ENCODE measurements around the gene TEKT5.

TEKT5 gene

GRCh38 chr16:10666291-10666690 lies 28.4 kb downstream of the TEKT5 start:
- Histone ChIP-seq H3F3A (ENCODE audit: insufficient read depth, low read length) (no peaks in the 10 kb centered on the region), H3K36me3 (replicated peaks; ENCODE audit: insufficient read depth, low read length) (no peaks in the 10 kb centered on the region)

DNA sequence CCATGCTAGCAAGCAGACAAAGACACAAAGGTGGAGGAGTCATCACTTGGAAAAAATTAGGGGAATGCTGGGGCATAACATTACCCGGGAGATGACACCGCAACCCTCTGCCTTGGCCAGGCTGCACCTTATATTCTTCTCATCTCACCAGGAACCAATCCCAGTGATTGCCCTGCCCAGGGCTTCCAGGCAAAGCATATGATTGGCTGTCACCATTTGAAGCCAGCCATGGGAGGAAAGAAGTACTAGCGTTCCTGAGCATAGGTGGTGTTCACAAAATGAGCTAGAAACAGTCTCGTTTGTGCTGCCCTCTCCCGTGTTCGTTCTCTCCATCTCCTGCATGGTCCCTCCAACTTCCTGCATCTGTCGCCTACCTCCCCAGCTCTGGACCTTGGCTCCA lies 29.6 kb downstream of the TEKT5 start:
- DNase-seq = no peak

More at GRCh38 chr16:10666291-10666690, 28.4 kb downstream of the TEKT5 start:
- Histone ChIP-seq H3K4me1 (ENCODE audit: low read length) (peaks cover 5% of the 10 kb centered on the region; the same call in 1 of the 2 replicates), H2AFZ (ENCODE audit: low read length) (no peak overlapping the region), H3K9me2 (replicated peaks; ENCODE audit: insufficient read depth, low read length) (no peaks in the 10 kb centered on the region), H3K79me2 (ENCODE audit: low read length) (no peaks in the 10 kb centered on the region), H3K4me3 (ENCODE audit: low read length) (no peak overlapping the region), H3K9ac (ENCODE audit: low read length) (no peak overlapping the region), H3K27me3 (replicated peaks; ENCODE audit: insufficient read depth, low read length) (no peaks in the 10 kb centered on the region), H3K4me2 (ENCODE audit: low read depth, low read length) (no peak overlapping the region), H4K20me1 (ENCODE audit: insufficient read depth, low read length) (no peaks in the 10 kb centered on the region), H3K9me3 (replicated peaks; ENCODE audit: insufficient read depth, low read length) (no peaks in the 10 kb centered on the region), H3K27ac (ENCODE audit: low read length) (no peak overlapping the region)
- TF ChIP-seq EZH2phosphoT487 (IDR thresholded peaks at IDR 0.05; ENCODE audit: low read length) (no peak), EZH2 (optimal IDR thresholded peaks at IDR 0.05; ENCODE audit: low read depth, low read length) (no peak)
- TF ChIP-seq, protein P1, sequence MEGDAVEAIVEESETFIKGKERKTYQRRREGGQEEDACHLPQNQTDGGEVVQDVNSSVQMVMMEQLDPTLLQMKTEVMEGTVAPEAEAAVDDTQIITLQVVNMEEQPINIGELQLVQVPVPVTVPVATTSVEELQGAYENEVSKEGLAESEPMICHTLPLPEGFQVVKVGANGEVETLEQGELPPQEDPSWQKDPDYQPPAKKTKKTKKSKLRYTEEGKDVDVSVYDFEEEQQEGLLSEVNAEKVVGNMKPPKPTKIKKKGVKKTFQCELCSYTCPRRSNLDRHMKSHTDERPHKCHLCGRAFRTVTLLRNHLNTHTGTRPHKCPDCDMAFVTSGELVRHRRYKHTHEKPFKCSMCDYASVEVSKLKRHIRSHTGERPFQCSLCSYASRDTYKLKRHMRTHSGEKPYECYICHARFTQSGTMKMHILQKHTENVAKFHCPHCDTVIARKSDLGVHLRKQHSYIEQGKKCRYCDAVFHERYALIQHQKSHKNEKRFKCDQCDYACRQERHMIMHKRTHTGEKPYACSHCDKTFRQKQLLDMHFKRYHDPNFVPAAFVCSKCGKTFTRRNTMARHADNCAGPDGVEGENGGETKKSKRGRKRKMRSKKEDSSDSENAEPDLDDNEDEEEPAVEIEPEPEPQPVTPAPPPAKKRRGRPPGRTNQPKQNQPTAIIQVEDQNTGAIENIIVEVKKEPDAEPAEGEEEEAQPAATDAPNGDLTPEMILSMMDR (IDR thresholded peaks at IDR 0.05; ENCODE audit: low read length) = no peak
- no peak for DNase-seq

GRCh38 chr16:10664720-10665126 lies 30.0 kb downstream of the TEKT5 start:
- Histone ChIP-seq H3K4me1 (ENCODE audit: low read length) (peaks cover 5% of the 10 kb centered on the region; the same call in 1 of the 2 replicates), H3K4me3 (ENCODE audit: low read length) (no peak overlapping the region), H3K27me3 (replicated peaks; ENCODE audit: insufficient read depth, low read length) (no peaks in the 10 kb centered on the region), H3K27ac (ENCODE audit: low read length) (no peak overlapping the region), H3F3A (ENCODE audit: insufficient read depth, low read length) (no peaks in the 10 kb centered on the region), H3K9me2 (replicated peaks; ENCODE audit: insufficient read depth, low read length) (no peaks in the 10 kb centered on the region), H2AFZ (ENCODE audit: low read length) (no peak overlapping the region), H3K9ac (ENCODE audit: low read length) (no peak overlapping the region), H3K36me3 (replicated peaks; ENCODE audit: insufficient read depth, low read length) (no peaks in the 10 kb centered on the region), H3K4me2 (ENCODE audit: low read depth, low read length) (no peak overlapping the region), H3K9me3 (replicated peaks; ENCODE audit: insufficient read depth, low read length) (no peaks in the 10 kb centered on the region), H4K20me1 (ENCODE audit: insufficient read depth, low read length) (no peaks in the 10 kb centered on the region), H3K79me2 (ENCODE audit: low read length) (no peaks in the 10 kb centered on the region)
- TF ChIP-seq, protein P1 (IDR thresholded peaks at IDR 0.05; ENCODE audit: low read length) = no peak
- no peak for TF ChIP-seq EZH2phosphoT487 (IDR thresholded peaks at IDR 0.05; ENCODE audit: low read length)
- no peak for TF ChIP-seq EZH2 (optimal IDR thresholded peaks at IDR 0.05; ENCODE audit: low read depth, low read length)
- no peak for DNase-seq

More for the DNA sequence above, 29.6 kb downstream of the TEKT5 start:
- no peak overlapping the region for H3K9ac ChIP-seq (ENCODE audit: low read length)
- H3K4me3 ChIP-seq (ENCODE audit: low read length) = no peak overlapping the region
- H3K4me1 ChIP-seq (ENCODE audit: low read length) = peaks cover 5% of the 10 kb centered on the region; the same call in 1 of the 2 replicates
- no peak for TF ChIP-seq EZH2 (optimal IDR thresholded peaks at IDR 0.05; ENCODE audit: low read depth, low read length)
- TF ChIP-seq, protein P1 (IDR thresholded peaks at IDR 0.05; ENCODE audit: low read length) = no peak
- no peak for TF ChIP-seq EZH2phosphoT487 (IDR thresholded peaks at IDR 0.05; ENCODE audit: low read length)
- H2AFZ ChIP-seq (ENCODE audit: low read length) = no peak overlapping the region
- no peak overlapping the region for H3K4me2 ChIP-seq (ENCODE audit: low read depth, low read length)
- no peaks in the 10 kb centered on the region for H3K79me2 ChIP-seq (ENCODE audit: low read length)
- no peaks in the 10 kb centered on the region for H4K20me1 ChIP-seq (ENCODE audit: insufficient read depth, low read length)
- H3K27ac ChIP-seq (ENCODE audit: low read length) = no peak overlapping the region
- H3F3A ChIP-seq (ENCODE audit: insufficient read depth, low read length) = no peaks in the 10 kb centered on the region
- H3K27me3 ChIP-seq (replicated peaks; ENCODE audit: insufficient read depth, low read length) = no peaks in the 10 kb centered on the region
- no peaks in the 10 kb centered on the region for H3K36me3 ChIP-seq (replicated peaks; ENCODE audit: insufficient read depth, low read length)
- no peaks in the 10 kb centered on the region for H3K9me2 ChIP-seq (replicated peaks; ENCODE audit: insufficient read depth, low read length)
- no peaks in the 10 kb centered on the region for H3K9me3 ChIP-seq (replicated peaks; ENCODE audit: insufficient read depth, low read length)
